GM19099 (cell line): ENCODE measurements around the gene PPP2R1B.

Experiments
- POLR2A ChIP-seq: IDR thresholded peaks from 3 replicates; pipeline ENCODE4 v1.6.1; 2011; ENCODE audit warnings: low read depth; ENCODE audit not compliant: insufficient read length; ENCODE audit errors: extremely low read depth

PPP2R1B gene

GRCh38 chr11:111726301-111726713 is 39.9 kb downstream of the PPP2R1B start:
- TF ChIP-seq POLR2A: no peak

- no peak for TF ChIP-seq POLR2A
These were observed 40.6 kb downstream of the PPP2R1B start for GRCh38 chr11:111725621-111726020.

GRCh38 chr11:111724615-111725129 is 41.5 kb downstream of the PPP2R1B start:
- no peak for TF ChIP-seq POLR2A

DNA sequence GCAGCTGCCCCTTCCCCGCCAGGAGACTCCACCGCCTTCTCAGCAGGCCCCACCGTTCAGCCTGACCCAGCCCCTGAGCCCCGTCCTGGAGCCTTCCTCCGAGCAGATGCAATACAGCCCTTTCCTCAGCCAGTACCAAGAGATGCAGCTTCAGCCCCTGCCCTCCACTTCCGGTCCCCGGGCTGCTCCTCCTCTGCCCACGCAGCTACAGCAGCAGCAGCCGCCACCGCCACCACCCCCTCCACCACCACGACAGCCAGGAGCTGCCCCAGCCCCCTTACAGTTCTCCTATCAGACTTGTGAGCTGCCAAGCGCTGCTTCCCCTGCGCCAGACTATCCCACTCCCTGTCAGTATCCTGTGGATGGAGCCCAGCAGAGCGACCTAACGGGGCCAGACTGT is 42.6 kb downstream of the PPP2R1B start:
- no peak for TF ChIP-seq POLR2A

- TF ChIP-seq POLR2A: no peak
These were observed 43.7 kb downstream of the PPP2R1B start for GRCh38 chr11:111722501-111722900.

DNA sequence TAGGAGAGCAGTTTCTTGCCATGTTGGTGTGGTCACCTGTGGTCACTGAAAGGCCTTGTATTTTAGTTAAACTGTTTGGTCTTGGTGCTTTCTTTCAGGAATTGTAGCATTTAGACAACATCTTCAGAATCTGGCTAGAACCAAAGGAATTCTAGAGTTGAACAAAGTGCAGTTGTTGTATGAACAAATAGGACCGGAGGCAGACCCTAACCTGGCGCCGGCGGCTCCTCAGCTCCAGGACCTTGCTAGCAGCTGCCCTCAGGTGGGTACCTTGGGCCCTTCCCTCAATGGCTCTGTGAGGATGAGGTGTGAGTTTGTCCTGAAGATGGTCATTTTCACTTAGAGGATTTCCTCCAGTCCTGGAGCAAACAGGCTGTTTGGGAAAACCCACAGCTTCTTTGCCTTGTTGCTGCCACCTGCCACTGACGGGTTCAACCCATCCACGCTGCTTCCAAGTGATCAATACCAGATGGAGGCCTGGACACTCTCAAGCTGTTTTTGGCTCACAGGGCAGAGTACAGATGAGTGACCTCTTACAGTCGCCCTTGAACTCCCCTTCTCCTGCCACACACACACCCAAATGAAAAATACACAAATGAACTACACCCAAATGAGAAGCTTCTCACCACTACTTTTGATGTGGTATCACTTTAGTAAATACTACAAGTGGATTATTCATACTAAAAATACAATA is 45.2 kb downstream of the PPP2R1B start:
- no peak for TF ChIP-seq POLR2A

DNA sequence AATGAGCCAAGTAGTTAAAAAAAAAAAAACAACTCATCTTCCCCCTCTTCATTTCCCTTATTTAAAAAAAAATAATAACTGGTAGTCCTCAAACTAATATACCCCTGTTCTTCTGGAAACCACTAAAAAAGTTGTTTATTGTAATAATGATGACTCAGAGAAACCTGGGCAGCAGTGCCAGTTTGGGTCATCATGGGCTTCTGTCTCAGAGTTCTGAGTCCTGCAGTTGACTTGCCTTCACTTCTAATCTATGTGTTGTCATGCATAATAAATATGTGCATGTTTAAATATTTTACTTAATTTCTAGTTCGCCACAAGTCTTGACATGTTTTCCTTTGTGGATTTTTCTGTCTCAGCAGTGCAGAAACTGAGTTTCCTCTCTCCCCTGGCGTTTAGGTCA is 46.8 kb downstream of the PPP2R1B start:
- no peak for TF ChIP-seq POLR2A

GRCh38 chr11:111718859-111719258 is 47.3 kb downstream of the PPP2R1B start:
- TF ChIP-seq POLR2A: no peak

GRCh38 chr11:111718436-111718835 is 47.8 kb downstream of the PPP2R1B start:
- no peak for TF ChIP-seq POLR2A

GRCh38 chr11:111715142-111715816 is 50.9 kb downstream of the PPP2R1B start:
- no peak for TF ChIP-seq POLR2A

- TF ChIP-seq POLR2A: no peak
These were observed 51.7 kb downstream of the PPP2R1B start for GRCh38 chr11:111714522-111714921.

- no peak for TF ChIP-seq POLR2A
These were observed 58.5 kb downstream of the PPP2R1B start for GRCh38 chr11:111707691-111708067.

GRCh38 chr11:111707039-111707690 is 59.0 kb downstream of the PPP2R1B start:
- no peak for TF ChIP-seq POLR2A

GRCh38 chr11:111703576-111703975 is 62.6 kb downstream of the PPP2R1B start:
- no peak for TF ChIP-seq POLR2A

DNA sequence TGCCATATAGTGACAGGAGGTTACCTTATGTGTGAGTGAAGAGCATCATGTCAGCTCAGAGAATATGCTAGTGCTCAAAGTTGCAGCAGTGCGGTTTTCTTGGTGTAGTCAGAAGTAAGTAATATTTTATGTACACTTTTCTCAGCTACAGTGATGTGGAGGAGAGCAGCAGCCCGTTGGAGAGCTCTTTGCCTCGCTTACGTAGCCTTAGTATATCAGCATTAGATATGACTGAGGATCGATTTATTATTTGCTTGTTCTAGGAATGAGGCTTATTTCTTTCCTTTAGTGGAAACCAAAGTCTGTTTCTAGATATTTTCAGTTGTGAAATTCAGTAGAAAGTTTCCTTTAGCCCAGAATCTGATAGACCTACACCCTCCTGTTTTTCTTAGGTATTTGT is 63.6 kb downstream of the PPP2R1B start:
- no peak for TF ChIP-seq POLR2A

DNA sequence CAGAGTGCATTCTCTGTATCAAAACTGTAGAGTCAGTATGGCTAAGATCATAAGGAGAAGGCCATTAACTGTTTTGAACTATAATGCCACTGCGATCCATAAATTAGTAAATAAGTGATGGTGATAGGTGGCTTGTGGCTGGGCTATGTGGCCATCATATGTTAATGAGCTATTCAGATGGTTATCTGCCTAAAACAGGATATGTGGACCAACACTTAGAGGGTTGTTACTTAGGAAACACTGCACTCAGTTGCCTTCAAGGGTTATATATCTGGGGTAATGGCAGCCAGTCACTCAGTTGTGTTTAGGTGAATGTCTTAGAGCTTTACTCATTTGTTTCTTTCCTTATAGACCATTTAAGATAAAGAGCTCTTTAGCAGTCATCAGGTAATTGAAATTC is 66.0 kb downstream of the PPP2R1B start:
- TF ChIP-seq POLR2A: no peak

- no peak for TF ChIP-seq POLR2A
These were observed 66.5 kb downstream of the PPP2R1B start for GRCh38 chr11:111699579-111700156.
